Lung (tissue), 12 donors: Measurements from ENCODE around the gene SETD7. TPM values are rescaled to one million over a fixed set of nuclear protein-coding genes. Genes with fewer than 3 reads are reported as not detected.
A peak's percentile ranks its signal among the peaks of the same experiment; 100 is the strongest.
"Not testable (repeated sequence)": the region's sequence is repeated elsewhere in the genome, so short reads cannot be mapped to it uniquely, and the experiment has no call there.

Experiments
- ATAC-seq: fragments of 200-7000 bp; cut with Tn5 transposase; one replicate; pipeline ENCODE4 v1.9.1; 2020; ENCODE audit warnings: moderate number of reproducible peaks; ENCODE audit not compliant: insufficient read depth, low FRiP score
- DNase-seq, 3 donors: peaks; one replicate each; pipeline ENCODE4 v3.0.0-alpha.2; 2013 to 2017
- H3K27ac ChIP-seq, 2 donors: one replicate each; pipeline ENCODE4 v1.5.1; 2013; ENCODE audit warnings: mild to moderate bottlenecking in 2 of 2, moderate library complexity in 2 of 2, control low read depth in 1 of 2, inconsistent platforms in 1 of 2, low read depth in 1 of 2, low read length in 1 of 2
- H3K27me3 ChIP-seq, 3 donors: one replicate each; pipeline ENCODE4 v1.5.1; 2013; ENCODE audit warnings: low read length in 2 of 3; ENCODE audit not compliant: control insufficient read depth in 3 of 3, insufficient read depth in 3 of 3
- H3K36me3 ChIP-seq, 4 donors: one replicate each; pipeline ENCODE4 v1.5.1; 2013; ENCODE audit warnings: low read length in 4 of 4, mild to moderate bottlenecking in 1 of 4, moderate library complexity in 1 of 4; ENCODE audit not compliant: control insufficient read depth in 4 of 4, insufficient read depth in 4 of 4
- H3K4me1 ChIP-seq, 5 donors: one replicate each; pipeline ENCODE4 v1.5.1; 2013; ENCODE audit warnings: low read length in 5 of 5, mild to moderate bottlenecking in 2 of 5, moderate library complexity in 1 of 5; ENCODE audit not compliant: control insufficient read depth in 5 of 5, insufficient read depth in 5 of 5
- H3K4me3 ChIP-seq: one replicate; pipeline ENCODE4 v1.5.1; 2013; ENCODE audit warnings: mild to moderate bottlenecking, control low read depth, moderate library complexity
- H3K9ac ChIP-seq, 2 donors: one replicate each; pipeline ENCODE4 v1.5.1; 2013; ENCODE audit warnings: low read length in 2 of 2, control low read depth in 1 of 2; ENCODE audit not compliant: insufficient read depth in 1 of 2
- H3K9me3 ChIP-seq, 4 donors: one replicate each; pipeline ENCODE4 v1.5.1; 2013; ENCODE audit warnings: low read length in 3 of 4, mild to moderate bottlenecking in 1 of 4, moderate library complexity in 1 of 4; ENCODE audit not compliant: control insufficient read depth in 4 of 4, insufficient read depth in 3 of 4
- WGBS, 2 donors: extraction: QIAGEN DNeasy Blood & Tissue Kit; methylation state at CpG; one replicate each; pipeline ENCODE4 v1.1.7; 2013; 5-methylcytosine and 5-hydroxymethylcytosine counted together
- polyA plus RNA-seq, 2 donors: library from polyadenylated mRNA; stranded (reverse); fragments of 200-250 nt; gene quantifications; one replicate each; pipeline ENCODE4 v1.2.1, GENCODE V29; 2013
- total RNA-seq, 2 donors: library from RNA; depleted of rRNA in 1 of 2; stranded (reverse); fragments of >200 nt in 1 of 2; gene quantifications; one replicate each; pipeline ENCODE4 v1.2.1, GENCODE V29; 2014 to 2021
- TF ChIP-seq, protein P1 (sequence below): IDR thresholded peaks from 2 replicates; pipeline ENCODE4 v1.5.1; 2012; ENCODE audit warnings: mild to moderate bottlenecking; ENCODE audit errors: control extremely low read depth, extremely low read depth
- donor health status: control.
- donor health status: control.
- donor health status: Bipolar disorder and iron deficiency.
- donor health status: healthy.
- donor health status: DM: yes; HTN: yes; CAD: no.

The SETD7 gene
- total and polyA plus RNA-seq, 4 donors = 8.9 to 35.7 (median 24.8) TPM

DNA sequence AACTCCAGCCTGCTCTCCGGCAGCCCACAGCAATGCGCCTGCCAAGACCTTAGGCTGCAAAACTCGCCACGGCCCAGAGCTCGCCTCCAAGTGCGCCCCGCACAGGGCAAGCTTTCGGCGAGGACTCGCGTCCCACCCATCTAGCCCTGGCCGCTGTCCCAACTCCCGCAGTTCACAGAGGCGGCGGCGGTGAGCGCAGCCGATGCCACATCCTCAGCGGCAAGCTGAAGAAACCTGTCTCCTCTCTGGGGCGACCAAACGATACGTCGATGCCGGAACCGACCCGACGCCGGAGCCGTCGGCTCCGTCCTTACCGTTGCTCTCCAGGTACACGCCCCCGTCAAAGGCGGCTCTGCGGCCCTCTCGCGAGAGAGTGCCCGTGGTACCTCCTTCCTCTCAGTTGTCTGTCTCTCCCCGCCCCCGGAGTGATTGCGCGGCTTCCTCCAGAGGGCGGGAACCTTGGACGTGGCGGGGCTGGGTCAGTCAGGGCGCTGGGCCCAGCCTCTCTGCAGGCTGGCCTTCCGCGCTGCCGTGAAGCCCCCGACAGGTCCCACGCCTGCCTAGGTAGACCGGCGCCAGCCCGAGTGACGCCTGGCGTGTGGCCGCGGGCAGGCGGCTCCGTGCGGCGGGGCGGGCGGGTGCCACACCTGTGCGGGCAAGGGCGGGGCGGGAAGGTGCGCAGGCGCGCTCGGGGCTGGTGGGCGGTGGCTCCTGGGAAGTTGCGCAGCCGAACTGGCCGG lies 102.5 kb downstream of the SETD7 start:
- peak; percentile 98 to 99 (median 99) for DNase-seq
- peak overlapping the region; percentile 83 to 94 for H3K9ac ChIP-seq
- WGBS, 2 donors = 0% methylated on average over 59 to 76 of the region's 76 CpGs
- TF ChIP-seq, protein P1, sequence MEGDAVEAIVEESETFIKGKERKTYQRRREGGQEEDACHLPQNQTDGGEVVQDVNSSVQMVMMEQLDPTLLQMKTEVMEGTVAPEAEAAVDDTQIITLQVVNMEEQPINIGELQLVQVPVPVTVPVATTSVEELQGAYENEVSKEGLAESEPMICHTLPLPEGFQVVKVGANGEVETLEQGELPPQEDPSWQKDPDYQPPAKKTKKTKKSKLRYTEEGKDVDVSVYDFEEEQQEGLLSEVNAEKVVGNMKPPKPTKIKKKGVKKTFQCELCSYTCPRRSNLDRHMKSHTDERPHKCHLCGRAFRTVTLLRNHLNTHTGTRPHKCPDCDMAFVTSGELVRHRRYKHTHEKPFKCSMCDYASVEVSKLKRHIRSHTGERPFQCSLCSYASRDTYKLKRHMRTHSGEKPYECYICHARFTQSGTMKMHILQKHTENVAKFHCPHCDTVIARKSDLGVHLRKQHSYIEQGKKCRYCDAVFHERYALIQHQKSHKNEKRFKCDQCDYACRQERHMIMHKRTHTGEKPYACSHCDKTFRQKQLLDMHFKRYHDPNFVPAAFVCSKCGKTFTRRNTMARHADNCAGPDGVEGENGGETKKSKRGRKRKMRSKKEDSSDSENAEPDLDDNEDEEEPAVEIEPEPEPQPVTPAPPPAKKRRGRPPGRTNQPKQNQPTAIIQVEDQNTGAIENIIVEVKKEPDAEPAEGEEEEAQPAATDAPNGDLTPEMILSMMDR = no peak
- H3K27ac ChIP-seq = peak overlapping the region; percentile 96 to 98
- H3K4me1 ChIP-seq = peaks cover 2 to 35% (median 15%) of the 10 kb centered on the region in 5 donors
- H3K36me3 ChIP-seq = peaks cover 0 to 6% (median 3%) of the 10 kb centered on the region in 4 donors
- H3K4me3 ChIP-seq = peak overlapping the region; percentile 92
- H3K9me3 ChIP-seq = no peaks in the 10 kb centered on the region
- H3K27me3 ChIP-seq = no peaks in the 10 kb centered on the region
- ATAC-seq = peak; percentile 95

DNA sequence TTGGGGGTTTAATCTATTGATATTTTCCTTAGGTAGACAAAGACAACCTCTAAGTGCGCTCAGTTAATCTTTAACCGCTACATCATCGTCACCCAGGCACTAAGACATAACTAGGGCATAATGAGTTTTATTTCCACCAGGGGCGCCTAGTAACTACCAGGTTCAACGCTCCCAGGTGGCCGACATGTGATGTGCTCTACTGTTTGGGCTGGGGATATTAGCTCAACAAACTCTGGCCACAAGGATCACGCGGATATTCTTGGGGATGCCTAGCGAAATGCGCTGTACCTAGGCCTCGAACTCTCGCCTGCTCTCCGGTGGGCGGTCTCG lies 103.0 kb downstream of the SETD7 start:
- WGBS, 2 donors = 1 to 3% methylated on average over 15 of the region's 15 CpGs
- ATAC-seq (no peak), DNase-seq (no peak)
- TF ChIP-seq, protein P1 = no peak
- H3K4me1 ChIP-seq = peaks cover 2 to 34% (median 15%) of the 10 kb centered on the region in 5 donors
- H3K27ac ChIP-seq = peak overlapping the region; percentile 96 to 98
- H3K36me3 ChIP-seq = peaks cover 0 to 6% (median 3%) of the 10 kb centered on the region in 4 donors
- H3K4me3 ChIP-seq = peak overlapping the region; percentile 92
- no peaks in the 10 kb centered on the region for H3K27me3 ChIP-seq
- H3K9ac ChIP-seq = peak overlapping the region; percentile 83 to 94
- no peaks in the 10 kb centered on the region for H3K9me3 ChIP-seq

DNA sequence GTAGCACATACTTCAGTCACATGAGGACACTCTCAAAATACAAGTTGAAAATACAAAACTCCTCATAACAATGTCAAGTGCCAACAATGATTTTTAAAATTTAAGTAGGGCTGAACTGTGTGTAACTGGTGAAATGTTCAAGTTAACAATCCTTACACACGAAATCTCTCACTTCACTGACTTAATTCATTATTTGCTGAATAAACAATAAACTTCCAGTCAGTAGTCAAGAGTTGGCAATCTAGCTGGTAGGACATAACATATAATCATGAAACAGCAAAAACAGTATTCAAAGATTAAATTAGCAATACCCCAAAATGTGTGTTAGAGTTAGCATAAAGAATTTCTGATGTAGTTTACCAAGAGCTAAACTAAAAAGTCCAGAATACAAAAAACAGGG lies 104.0 kb downstream of the SETD7 start:
- Histone ChIP-seq H3K27ac (no peak overlapping the region), H3K36me3 (peaks cover 0 to 6% (median 3%) of the 10 kb centered on the region in 4 donors), H3K9ac (peak overlapping the region; percentile 3 to 83), H3K4me3 (no peak overlapping the region), H3K27me3 (no peaks in the 10 kb centered on the region), H3K4me1 (peaks cover 2 to 31% (median 13%) of the 10 kb centered on the region in 5 donors), H3K9me3 (no peaks in the 10 kb centered on the region)
- ATAC-seq (no peak), DNase-seq (no peak)
- WGBS, 2 donors = 76 to 89% methylated on average over 1 of the region's 1 CpG
- TF ChIP-seq, protein P1 = no peak

DNA sequence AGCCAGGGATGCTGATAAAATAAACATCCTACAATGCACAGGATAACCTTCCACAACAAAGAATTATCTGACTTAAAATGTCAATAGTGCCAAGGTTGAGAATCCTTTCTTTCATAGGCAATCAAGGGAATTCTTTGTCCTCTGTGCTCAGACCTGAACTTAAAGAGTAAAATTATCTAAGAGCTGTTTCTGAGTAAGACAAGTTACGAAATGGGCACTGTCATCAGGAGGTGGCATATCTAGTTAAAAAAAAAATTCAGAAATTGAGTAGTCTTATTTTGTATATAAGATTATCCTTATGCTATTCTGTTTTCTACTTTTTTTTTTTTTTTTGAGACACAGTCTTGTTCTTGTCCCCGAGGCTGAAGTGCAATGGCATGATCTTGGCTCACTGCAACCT lies 105.4 kb downstream of the SETD7 start:
- no peak overlapping the region for H3K27ac ChIP-seq
- TF ChIP-seq, protein P1 = no peak
- H3K36me3 ChIP-seq = peaks cover 0 to 6% (median 3%) of the 10 kb centered on the region in 4 donors
- no peak for ATAC-seq
- H3K27me3 ChIP-seq = no peaks in the 10 kb centered on the region
- 91 to 96% methylated on average over 2 of the region's 2 CpGs for WGBS, 2 donors
- DNase-seq = no peak
- H3K4me1 ChIP-seq = peaks cover 0 to 20% (median 4%) of the 10 kb centered on the region in 5 donors
- H3K4me3 ChIP-seq = no peak overlapping the region
- H3K9ac ChIP-seq = no peak overlapping the region
- H3K9me3 ChIP-seq = peaks cover 0 to 2% (median 0%) of the 10 kb centered on the region in 4 donors

DNA sequence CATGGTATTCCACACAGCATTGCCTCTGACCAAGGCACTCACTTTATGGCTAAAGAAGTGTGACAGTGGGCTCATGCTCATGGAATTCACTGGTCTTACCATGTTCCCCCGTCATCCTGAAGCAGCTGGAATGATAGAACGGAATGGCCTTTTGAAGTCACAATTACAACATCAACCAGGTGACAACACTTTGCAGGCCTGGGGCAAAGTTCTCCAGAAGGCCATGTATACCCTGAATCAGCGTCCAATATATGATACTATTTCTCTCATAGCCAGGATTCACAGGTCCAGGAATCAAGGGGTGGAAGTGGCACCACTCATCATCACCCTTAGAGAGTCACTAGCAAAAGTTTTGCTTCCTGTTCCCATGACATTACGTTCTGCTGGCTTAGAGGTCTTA lies 108.9 kb downstream of the SETD7 start:
- 83 to 90% methylated on average over 4 of the region's 4 CpGs for WGBS, 2 donors
- DNase-seq, ATAC-seq, H3K9ac ChIP-seq, H3K27ac ChIP-seq, H3K36me3 ChIP-seq, H3K4me3 ChIP-seq, H3K9me3 ChIP-seq, H3K4me1 ChIP-seq, H3K27me3 ChIP-seq: not testable (repeated sequence)
